A673 (cell line): ENCODE measurements around the gene FBXL7.

ENCODE experiments used
- CTCF ChIP-seq: fragments of 300-800, 200-600 bp; sonication (generic); conservative IDR thresholded peaks from 2 replicates; pipeline ENCODE4 v1.5.1; 2017; ENCODE audit warnings: low read depth, mild to moderate bottlenecking, antibody characterized with exemption, low read length, moderate library complexity, mixed read lengths
- EZH2 ChIP-seq: fragments of 200-600 bp; sonication (generic); IDR thresholded peaks from 2 replicates; pipeline ENCODE4 v1.6.1; 2017; ENCODE audit warnings: borderline replicate concordance, low read depth, mild to moderate bottlenecking, mixed read lengths, antibody characterized with exemption, low read length; ENCODE audit not compliant: poor library complexity, severe bottlenecking

- no peak for TF ChIP-seq CTCF
- TF ChIP-seq EZH2, result no peak
Measured at GRCh38 chr5:15899481-15899880, 399.5 kb downstream of the FBXL7 start.
